ENCODE data around the gene AXIN1. TPM values are rescaled to one million over a fixed set of nuclear protein-coding genes. Genes with fewer than 3 reads are reported as not detected.
A peak's percentile ranks its signal among the peaks of the same experiment; 100 is the strongest.
"Not testable (repeated sequence)": the region's sequence is repeated elsewhere in the genome, so short reads cannot be mapped to it uniquely, and the experiment has no call there.

Gene AXIN1
- total and polyA plus RNA-seq, 9 of the 15 experiments (the other 6 are each of a cell fraction or from before 2014, with no cell fraction given), result 0.42 to 58.0 (median 25.9) TPM

DNA sequence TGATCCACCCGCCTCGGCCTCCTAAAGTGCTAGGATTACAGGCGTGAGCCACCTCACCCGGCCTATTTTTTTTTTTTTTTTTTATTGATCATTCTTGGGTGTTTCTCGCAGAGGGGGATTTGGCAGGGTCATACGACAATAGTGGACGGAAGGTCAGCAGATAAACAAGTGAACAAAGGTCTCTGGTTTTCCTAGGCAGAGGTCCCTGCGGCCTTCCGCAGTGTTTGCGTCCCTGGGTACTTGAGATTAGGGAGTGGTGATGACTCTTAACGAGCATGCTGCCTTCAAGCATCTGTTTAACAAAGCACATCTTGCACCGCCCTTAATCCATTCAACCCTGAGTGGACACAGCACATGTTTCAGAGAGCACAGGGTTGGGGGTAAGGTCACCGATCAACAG lies 94.4 kb downstream of the AXIN1 start:
- CTCF ChIA-PET (ENCODE audit: low intra/inter-chr PET ratio); H3K4me2 ChIP-seq (ENCODE audit: insufficient read depth, low read length); H2AFZ ChIP-seq (ENCODE audit: low read depth, low read length); H3K9ac ChIP-seq (ENCODE audit: insufficient read depth in 1 of 2, low read depth in 2 of 2, low read length in 2 of 2); H3K9me3 ChIP-seq (replicated peaks; ENCODE audit: control insufficient read depth, insufficient read depth, low read depth, low read length); H3K9me1 ChIP-seq (ENCODE audit: control insufficient read depth, insufficient read depth, low read length); FAIRE-seq; H4K20me1 ChIP-seq (replicated peaks; ENCODE audit: control insufficient read depth, insufficient read depth, low read length); BruUV-seq (replicated peaks); H3K4me3 ChIP-seq; intact Hi-C loops (cut with micrococcal nuclease); in situ Hi-C loops (cut with MboI); H3K27me3 ChIP-seq (ENCODE audit: control insufficient read depth in 2 of 2, insufficient read depth in 2 of 2, low read length in 2 of 2); DNase-seq (ENCODE audit: extremely low read depth in 1 of 4, low spot score in 3 of 4); H3K79me2 ChIP-seq (ENCODE audit: control insufficient read depth, insufficient read depth, low read length); TF ChIP-seq NR2C1 (IDR thresholded peaks at IDR 0.05): not testable (repeated sequence)
- peaks cover 34% of the 10 kb centered on the region; the same call in 2 of the 3 replicates for H3K36me3 ChIP-seq (ENCODE audit: control insufficient read depth, insufficient read depth, low read length)
- ATAC-seq, result peak; percentile 55
- POLR2A ChIA-PET, result interaction anchor here (1.0 kb wide), 1 partner anchor 23 kb away, joined by 3 read pairs; no protein-coding TSS in a partner anchor
- H3K27ac ChIP-seq (ENCODE audit: extremely low read depth, low read depth, low read length), result peak overlapping the region; percentile 55; the same call in 1 of the 3 replicates
- H3K4me1 ChIP-seq (replicated peaks in 1 of 2; ENCODE audit: control insufficient read depth in 2 of 2, insufficient read depth in 2 of 2, low read length in 2 of 2), result peaks cover 17 to 53% of the 10 kb centered on the region in 2 experiments
- WGBS (ENCODE audit: insufficient coverage, low coverage, missing lambda C conversion rate), result 26% methylated on average over 7 of the region's 13 CpGs
- TF ChIP-seq ZFX (CRISPR knock-in tag; IDR thresholded peaks at IDR 0.05) (peak; percentile 22; the same call in 1 of the 2 replicates), DPF2 (IDR thresholded peaks at IDR 0.05) (peak; percentile 73), NR2C1 (tag; IDR thresholded peaks at IDR 0.05) (peak; percentile 28; the same call in 1 of the 2 replicates), CBFA2T2 (conservative IDR thresholded peaks at IDR 0.05) (peak; percentile 56), HDAC1 (IDR thresholded peaks at IDR 0.05) (0 out of 4 replicates have a peak, but pooled peaks of 1 of the 2 experiments have one; percentile 10), ARNT (IDR thresholded peaks at IDR 0.05) (peak in 1 of 2 experiments; percentile 43; a peak in 1 of 4 replicates), CBFA2T3 (IDR thresholded peaks at IDR 0.05) (peak; percentile 81), L3MBTL2 (IDR thresholded peaks at IDR 0.05) (peak; percentile 26; the same call in 1 of the 2 replicates), TCF3 (CRISPR knock-in tag; IDR thresholded peaks at IDR 0.05) (peak; percentile 10; the same call in 1 of the 2 replicates), CXXC5 (CRISPR knock-in tag; IDR thresholded peaks at IDR 0.05) (peak; percentile 51; the same call in 1 of the 2 replicates), SOX6 (IDR thresholded peaks at IDR 0.05) (peak; percentile 73), TAL1 (IDR thresholded peaks at IDR 0.05) (peak; percentile 36; the same call in 1 of the 2 replicates)
- TF ChIP-seq, protein P1, sequence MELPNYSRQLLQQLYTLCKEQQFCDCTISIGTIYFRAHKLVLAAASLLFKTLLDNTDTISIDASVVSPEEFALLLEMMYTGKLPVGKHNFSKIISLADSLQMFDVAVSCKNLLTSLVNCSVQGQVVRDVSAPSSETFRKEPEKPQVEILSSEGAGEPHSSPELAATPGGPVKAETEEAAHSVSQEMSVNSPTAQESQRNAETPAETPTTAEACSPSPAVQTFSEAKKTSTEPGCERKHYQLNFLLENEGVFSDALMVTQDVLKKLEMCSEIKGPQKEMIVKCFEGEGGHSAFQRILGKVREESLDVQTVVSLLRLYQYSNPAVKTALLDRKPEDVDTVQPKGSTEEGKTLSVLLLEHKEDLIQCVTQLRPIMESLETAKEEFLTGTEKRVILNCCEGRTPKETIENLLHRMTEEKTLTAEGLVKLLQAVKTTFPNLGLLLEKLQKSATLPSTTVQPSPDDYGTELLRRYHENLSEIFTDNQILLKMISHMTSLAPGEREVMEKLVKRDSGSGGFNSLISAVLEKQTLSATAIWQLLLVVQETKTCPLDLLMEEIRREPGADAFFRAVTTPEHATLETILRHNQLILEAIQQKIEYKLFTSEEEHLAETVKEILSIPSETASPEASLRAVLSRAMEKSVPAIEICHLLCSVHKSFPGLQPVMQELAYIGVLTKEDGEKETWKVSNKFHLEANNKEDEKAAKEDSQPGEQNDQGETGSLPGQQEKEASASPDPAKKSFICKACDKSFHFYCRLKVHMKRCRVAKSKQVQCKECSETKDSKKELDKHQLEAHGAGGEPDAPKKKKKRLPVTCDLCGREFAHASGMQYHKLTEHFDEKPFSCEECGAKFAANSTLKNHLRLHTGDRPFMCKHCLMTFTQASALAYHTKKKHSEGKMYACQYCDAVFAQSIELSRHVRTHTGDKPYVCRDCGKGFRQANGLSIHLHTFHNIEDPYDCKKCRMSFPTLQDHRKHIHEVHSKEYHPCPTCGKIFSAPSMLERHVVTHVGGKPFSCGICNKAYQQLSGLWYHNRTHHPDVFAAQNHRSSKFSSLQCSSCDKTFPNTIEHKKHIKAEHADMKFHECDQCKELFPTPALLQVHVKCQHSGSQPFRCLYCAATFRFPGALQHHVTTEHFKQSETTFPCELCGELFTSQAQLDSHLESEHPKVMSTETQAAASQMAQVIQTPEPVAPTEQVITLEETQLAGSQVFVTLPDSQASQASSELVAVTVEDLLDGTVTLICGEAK (IDR thresholded peaks at IDR 0.05), result 0 out of 2 replicates have a peak, but pooled peaks have one; percentile 28
- TF ChIP-seq, protein P1 (CRISPR knock-in tag; IDR thresholded peaks at IDR 0.05), result not testable (repeated sequence)

Measured in K562 (cell line).